WTC11 (cell line): ENCODE results near the gene PIP4K2C. TPM values are rescaled to one million over a fixed set of nuclear protein-coding genes. Genes with fewer than 3 reads are reported as not detected.

ENCODE experiments used
- ATAC-seq: fragments of 200-7000 bp; cut with Tn5 transposase; 2 replicates; pipeline ENCODE4 v1.10.0; 2021; ENCODE audit warnings: mild to moderate bottlenecking, moderate library complexity
- CTCF ChIA-PET: fragments of 300-600 bp; sonication (Branson Sonifier 250); formaldehyde crosslinking; loops from one replicate; lab custom pipeline; 2021; ENCODE audit warnings: antibody characterized with exemption; lab: Charles Lee
- POLR2A ChIA-PET: fragments of 350-600 bp; sonication (Branson Sonifier 250); formaldehyde crosslinking; loops from one replicate; lab custom pipeline; 2021; ENCODE audit warnings: antibody characterized with exemption; lab: Charles Lee
- DNase-seq: peaks from one replicate; pipeline ENCODE4 v3.0.0; 2021; ENCODE audit warnings: low spot score
- H3K27ac Mint-ChIP-seq: 2 replicates; pipeline ENCODE4 v1.8.0; 2021; ENCODE audit warnings: mixed read lengths
- H3K27me3 Mint-ChIP-seq: 2 replicates; pipeline ENCODE4 v1.8.0; 2021; ENCODE audit warnings: low read depth, mild to moderate bottlenecking, moderate library complexity, mixed read lengths
- H3K36me3 Mint-ChIP-seq: 2 replicates; pipeline ENCODE4 v1.8.0; 2021; ENCODE audit warnings: mixed read lengths
- H3K4me1 Mint-ChIP-seq: 2 replicates; pipeline ENCODE4 v1.8.0; 2022; ENCODE audit warnings: mixed read lengths
- H3K4me3 Mint-ChIP-seq: 2 replicates; pipeline ENCODE4 v1.8.0; 2021; ENCODE audit warnings: mild to moderate bottlenecking, moderate library complexity, mixed read lengths
- H3K9me3 Mint-ChIP-seq: 2 replicates; pipeline ENCODE4 v1.8.0; 2021; ENCODE audit warnings: mixed read lengths
- E2F5 ChIP-seq: sonication (generic); formaldehyde crosslinking; IDR thresholded peaks from 2 replicates; pipeline ENCODE4 v1.8.1; 2022; ENCODE audit warnings: mild to moderate bottlenecking, moderate library complexity, missing genetic modification reagents
- FOXJ3 ChIP-seq: sonication (generic); formaldehyde crosslinking; IDR thresholded peaks from 2 replicates; pipeline ENCODE4 v1.9.0; 2021; ENCODE audit warnings: missing genetic modification reagents, mild to moderate bottlenecking, borderline replicate concordance
- FOXP1 ChIP-seq: sonication (generic); formaldehyde crosslinking; IDR thresholded peaks from 2 replicates; pipeline ENCODE4 v1.8.0; 2022; ENCODE audit warnings: missing genetic modification reagents, mild to moderate bottlenecking, moderate library complexity, borderline replicate concordance
- GABPB1 ChIP-seq: sonication (generic); formaldehyde crosslinking; IDR thresholded peaks from 2 replicates; pipeline ENCODE4 v1.8.1; 2023; ENCODE audit warnings: mild to moderate bottlenecking, missing genetic modification reagents
- GRHL2 ChIP-seq: fragments of 250-450 bp; sonication (Bioruptor Pico); IDR thresholded peaks from 2 replicates; pipeline ENCODE4 v1.8.0; 2022; ENCODE audit warnings: mild to moderate bottlenecking, moderate library complexity; ENCODE audit not compliant: insufficient replicate concordance, severe bottlenecking
- GTF2I ChIP-seq: fragments of 250-450 bp; sonication (Bioruptor Pico); conservative IDR thresholded peaks from 2 replicates; pipeline ENCODE4 v1.4.0; 2021; ENCODE audit warnings: mild to moderate bottlenecking
- JAZF1 ChIP-seq: fragments of 250-450 bp; sonication (Bioruptor Pico); IDR thresholded peaks from 2 replicates; pipeline ENCODE4 v1.9.0; 2021; ENCODE audit warnings: moderate library complexity, mild to moderate bottlenecking, inconsistent platforms
- NFATC4 ChIP-seq: fragments of 250-450 bp; sonication (Bioruptor Pico); IDR thresholded peaks from 2 replicates; pipeline ENCODE4 v1.9.0; 2021; ENCODE audit warnings: mild to moderate bottlenecking
- NFE2L1 ChIP-seq: sonication (generic); formaldehyde crosslinking; IDR thresholded peaks from 2 replicates; pipeline ENCODE4 v1.8.1; 2023; ENCODE audit warnings: missing genetic modification reagents
- NR2C2 ChIP-seq: sonication (generic); formaldehyde crosslinking; IDR thresholded peaks from 2 replicates; pipeline ENCODE4 v1.8.0; 2022; ENCODE audit warnings: mild to moderate bottlenecking, missing genetic modification reagents
- NR3C1 ChIP-seq: sonication (generic); formaldehyde crosslinking; conservative IDR thresholded peaks from 2 replicates; pipeline ENCODE4 v1.8.1; 2023; ENCODE audit warnings: low read depth, mild to moderate bottlenecking, missing genetic modification reagents
- STAT6 ChIP-seq: sonication (generic); formaldehyde crosslinking; conservative IDR thresholded peaks from 2 replicates; pipeline ENCODE4 v1.8.1; 2023; ENCODE audit warnings: mild to moderate bottlenecking, low read depth, missing genetic modification reagents, moderate library complexity
- TP53 ChIP-seq: sonication (generic); formaldehyde crosslinking; IDR thresholded peaks from 2 replicates; pipeline ENCODE4 v1.8.1; 2023; ENCODE audit warnings: mild to moderate bottlenecking, missing genetic modification reagents
- ZBTB43 ChIP-seq: sonication (generic); formaldehyde crosslinking; IDR thresholded peaks from 2 replicates; pipeline ENCODE4 v1.8.1; 2023; ENCODE audit warnings: mild to moderate bottlenecking, missing genetic modification reagents
- ZNF121 ChIP-seq: sonication (generic); formaldehyde crosslinking; IDR thresholded peaks from 2 replicates; pipeline ENCODE4 v1.8.0; 2023; ENCODE audit warnings: missing genetic modification reagents
- ZNF138 ChIP-seq: sonication (generic); formaldehyde crosslinking; conservative IDR thresholded peaks from 2 replicates; pipeline ENCODE4 v1.8.1; 2022; ENCODE audit warnings: mild to moderate bottlenecking, moderate library complexity, missing genetic modification reagents
- total RNA-seq: library from RNA; stranded (reverse); gene quantifications from 3 replicates; pipeline ENCODE4 v1.2.3, GENCODE V29; 2021
- TF ChIP-seq, protein P1 (sequence below): sonication (generic); formaldehyde crosslinking; IDR thresholded peaks from 2 replicates; pipeline ENCODE4 v1.8.1; 2023; ENCODE audit warnings: mild to moderate bottlenecking, missing genetic modification reagents

The PIP4K2C gene
- total RNA-seq, 1 experiment from 2014 or later = 25.4 TPM

DNA sequence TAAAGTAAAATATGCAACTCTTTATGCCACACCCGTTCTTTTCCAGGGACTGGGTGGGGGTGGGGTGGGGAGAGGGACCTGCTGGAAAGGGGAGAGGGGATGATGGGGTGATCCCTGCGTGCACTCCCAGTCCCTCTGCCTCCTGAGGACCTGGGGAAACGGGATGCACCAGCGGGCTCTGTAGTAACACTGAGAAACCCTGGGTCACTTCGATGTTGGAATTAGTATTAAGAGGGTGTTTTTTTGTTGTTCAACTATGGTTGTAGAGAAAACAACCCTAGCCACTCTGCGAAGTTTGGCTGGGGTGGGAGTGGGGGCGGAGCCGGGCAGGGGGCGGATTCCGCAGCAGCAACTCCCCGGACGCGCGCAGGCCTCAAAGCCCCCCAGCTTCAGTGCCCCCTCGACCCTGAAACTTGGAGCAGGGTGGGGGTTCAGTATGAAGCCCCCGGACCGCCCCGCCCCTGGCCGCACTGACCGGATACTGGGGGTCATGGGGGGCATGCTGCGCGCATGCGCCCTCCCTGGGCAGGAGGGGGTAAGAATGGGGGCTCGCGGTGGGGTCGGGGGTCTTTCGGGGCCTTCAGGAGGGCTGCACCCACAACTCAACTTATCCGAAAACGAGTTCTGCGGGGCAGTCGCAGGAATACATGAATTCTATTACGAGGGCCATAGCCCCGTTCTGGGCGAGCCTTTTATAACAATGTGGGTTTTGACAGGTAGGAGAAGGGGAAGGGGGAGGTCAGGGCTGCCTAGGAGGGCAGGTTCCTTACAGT lies 19.0 kb downstream of the PIP4K2C start:
- H3K9me3 Mint-ChIP-seq = no peaks in the 10 kb centered on the region
- peaks cover 12% of the 10 kb centered on the region for H3K36me3 Mint-ChIP-seq
- ChIA-PET POLR2A (interaction anchor here (2.0 kb wide), 1 partner anchor 10 kb away, joined by 11 read pairs; no protein-coding TSS in a partner anchor), CTCF (interaction anchor here (1.1 to 5.4 kb wide), 7 partner anchors 10 to 125 kb away, joined by 3 to 34 read pairs (median 12); partner anchors contain the start of gene B4GALNT1)
- H3K4me1 Mint-ChIP-seq = peaks cover 45% of the 10 kb centered on the region
- DNase-seq (no peak), ATAC-seq (no peak; the same call in none of the 2 replicates)
- peaks cover 40% of the 10 kb centered on the region for H3K27me3 Mint-ChIP-seq
- no peak for TF ChIP-seq FOXP1
- TF ChIP-seq STAT6 (CRISPR knock-in tag) = no peak
- TF ChIP-seq ZBTB43 (CRISPR knock-in tag) = no peak
- no peak for TF ChIP-seq FOXJ3 (CRISPR knock-in tag)
- H3K4me3 Mint-ChIP-seq = peak overlapping the region; percentile 87
- no peak overlapping the region for H3K27ac Mint-ChIP-seq

- ATAC-seq (peak; percentile 4), DNase-seq (no peak)
- peaks cover 39% of the 10 kb centered on the region for H3K4me1 Mint-ChIP-seq
- ChIA-PET POLR2A (interaction anchor here (0.7 to 2.0 kb wide), 2 partner anchors 10 to 20 kb away, joined by 4 to 11 read pairs; partner anchors contain the start of gene PIP4K2C), CTCF (interaction anchor here (0.6 to 5.4 kb wide), 13 partner anchors 10 to 1051 kb away, joined by 3 to 34 read pairs (median 3); partner anchors contain the start of genes B4GALNT1, CYP27B1, OS9 and PIP4K2C)
- H3K9me3 Mint-ChIP-seq = no peaks in the 10 kb centered on the region
- peaks cover 12% of the 10 kb centered on the region for H3K36me3 Mint-ChIP-seq
- peaks cover 46% of the 10 kb centered on the region for H3K27me3 Mint-ChIP-seq
- no peak overlapping the region for H3K27ac Mint-ChIP-seq
- TF ChIP-seq FOXP1 = no peak
- TF ChIP-seq ZNF121 (CRISPR knock-in tag) = no peak
- TF ChIP-seq NFATC4 (CRISPR knock-in tag) = no peak
- TF ChIP-seq NFE2L1 (CRISPR knock-in tag) = no peak
- no peak for TF ChIP-seq GRHL2 (CRISPR knock-in tag)
- no peak for TF ChIP-seq GTF2I (CRISPR knock-in tag)
- no peak for TF ChIP-seq NR3C1 (CRISPR knock-in tag)
- TF ChIP-seq NR2C2 = no peak
- TF ChIP-seq E2F5 = no peak
- TF ChIP-seq JAZF1 (CRISPR knock-in tag) = no peak
- TF ChIP-seq TP53 (CRISPR knock-in tag) = no peak
- TF ChIP-seq, protein P1, sequence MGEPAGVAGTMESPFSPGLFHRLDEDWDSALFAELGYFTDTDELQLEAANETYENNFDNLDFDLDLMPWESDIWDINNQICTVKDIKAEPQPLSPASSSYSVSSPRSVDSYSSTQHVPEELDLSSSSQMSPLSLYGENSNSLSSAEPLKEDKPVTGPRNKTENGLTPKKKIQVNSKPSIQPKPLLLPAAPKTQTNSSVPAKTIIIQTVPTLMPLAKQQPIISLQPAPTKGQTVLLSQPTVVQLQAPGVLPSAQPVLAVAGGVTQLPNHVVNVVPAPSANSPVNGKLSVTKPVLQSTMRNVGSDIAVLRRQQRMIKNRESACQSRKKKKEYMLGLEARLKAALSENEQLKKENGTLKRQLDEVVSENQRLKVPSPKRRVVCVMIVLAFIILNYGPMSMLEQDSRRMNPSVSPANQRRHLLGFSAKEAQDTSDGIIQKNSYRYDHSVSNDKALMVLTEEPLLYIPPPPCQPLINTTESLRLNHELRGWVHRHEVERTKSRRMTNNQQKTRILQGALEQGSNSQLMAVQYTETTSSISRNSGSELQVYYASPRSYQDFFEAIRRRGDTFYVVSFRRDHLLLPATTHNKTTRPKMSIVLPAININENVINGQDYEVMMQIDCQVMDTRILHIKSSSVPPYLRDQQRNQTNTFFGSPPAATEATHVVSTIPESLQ = no peak
- TF ChIP-seq ZNF138 = no peak
- no peak for TF ChIP-seq GABPB1 (CRISPR knock-in tag)
- H3K4me3 Mint-ChIP-seq = peak overlapping the region; percentile 87
These were observed 19.6 kb downstream of the PIP4K2C start for GRCh38 chr12:57610554-57611107.
